Right atrium auricular region (tissue), 2 donors: Measurements from ENCODE around the gene ZHX3. TPM values are rescaled to one million over a fixed set of nuclear protein-coding genes. Genes with fewer than 3 reads are reported as not detected.

ENCODE experiments used
- DNase-seq: peaks from one replicate; pipeline ENCODE4 v3.0.0-alpha.2; 2019; ENCODE audit warnings: low spot score
- H3K27ac ChIP-seq, 2 donors: fragments of 200-600 bp; sonication (generic); 1 replicate in 1 of 2; 2 replicates in 1 of 2; pipeline ENCODE4 v1.5.1; 2016 to 2019
- H3K27me3 ChIP-seq, 2 donors: fragments of 200-600 bp; sonication (generic); one replicate each; pipeline versions ENCODE4 v1.5.1 to v1.6.0; 2017 to 2019
- H3K36me3 ChIP-seq: fragments of 200-600 bp; sonication (generic); one replicate; pipeline ENCODE4 v1.5.1; 2016
- H3K4me1 ChIP-seq, 2 donors: fragments of 200-600 bp; sonication (generic); one replicate each; pipeline versions ENCODE4 v1.5.1 to v1.6.0; 2017 to 2019
- H3K4me3 ChIP-seq, 2 donors: fragments of 200-600 bp; sonication (generic); 1 replicate in 1 of 2; 2 replicates in 1 of 2; pipeline ENCODE4 v1.5.1; 2017 to 2019; ENCODE audit warnings: mild to moderate bottlenecking in 1 of 2, moderate library complexity in 1 of 2
- H3K9me3 ChIP-seq, 2 donors: fragments of 200-600 bp; sonication (generic); one replicate each; pipeline ENCODE4 v1.5.1; 2019
- CTCF ChIP-seq, 2 donors: fragments of 200-600 bp; sonication (generic); IDR thresholded peaks; one replicate each; pipeline ENCODE4 v1.5.1; 2019; ENCODE audit warnings: antibody characterized with exemption in 2 of 2
- total RNA-seq, 2 donors: library from RNA; depleted of rRNA; stranded (reverse); fragments of >200 nt; gene quantifications; one replicate each; pipeline ENCODE4 v1.1.0, GENCODE V29; 2016

The ZHX3 gene
- total RNA-seq, 2 donors from 2014 or later = 23.8 to 25.7 TPM

GRCh38 chr20:41159547-41159946 lies 158.0 kb downstream of the ZHX3 start:
- no peak for DNase-seq
- H3K27ac ChIP-seq = no peak overlapping the region
- H3K36me3 ChIP-seq = peaks cover 30% of the 10 kb centered on the region
- H3K4me1 ChIP-seq = peaks cover 0 to 57% of the 10 kb centered on the region in 2 donors
- no peak overlapping the region for H3K4me3 ChIP-seq
- H3K27me3 ChIP-seq = no peaks in the 10 kb centered on the region
- TF ChIP-seq CTCF (IDR thresholded peaks at IDR 0.05) = no peak
- H3K9me3 ChIP-seq = no peaks in the 10 kb centered on the region

GRCh38 chr20:41158082-41158625 lies 159.4 kb downstream of the ZHX3 start:
- TF ChIP-seq CTCF (IDR thresholded peaks at IDR 0.05) = no peak
- peaks cover 16% of the 10 kb centered on the region for H3K36me3 ChIP-seq
- no peaks in the 10 kb centered on the region for H3K27me3 ChIP-seq
- DNase-seq = no peak
- H3K27ac ChIP-seq = peak overlapping the region in 1 of 2 donors; percentile 0
- H3K4me3 ChIP-seq = no peak overlapping the region
- H3K4me1 ChIP-seq = peaks cover 0 to 71% of the 10 kb centered on the region in 2 donors
- no peaks in the 10 kb centered on the region for H3K9me3 ChIP-seq

- no peaks in the 10 kb centered on the region for H3K9me3 ChIP-seq
- no peak overlapping the region for H3K4me3 ChIP-seq
- H3K36me3 ChIP-seq = peaks cover 6% of the 10 kb centered on the region
- TF ChIP-seq CTCF (IDR thresholded peaks at IDR 0.05) = no peak
- peak overlapping the region in 1 of 2 donors; percentile 44 for H3K27ac ChIP-seq
- H3K4me1 ChIP-seq = peaks cover 0 to 94% of the 10 kb centered on the region in 2 donors
- DNase-seq = no peak
- H3K27me3 ChIP-seq = no peaks in the 10 kb centered on the region
These were observed 162.3 kb downstream of the ZHX3 start for GRCh38 chr20:41155261-41155660.

GRCh38 chr20:41154436-41155176 lies 162.9 kb downstream of the ZHX3 start:
- H3K4me3 ChIP-seq = no peak overlapping the region
- H3K27me3 ChIP-seq = no peaks in the 10 kb centered on the region
- no peak for DNase-seq
- peak overlapping the region in 1 of 2 donors; percentile 44 for H3K27ac ChIP-seq
- TF ChIP-seq CTCF (IDR thresholded peaks at IDR 0.05) = no peak
- peaks cover 0 to 98% of the 10 kb centered on the region in 2 donors for H3K4me1 ChIP-seq
- H3K36me3 ChIP-seq = peaks cover under 1% of the 10 kb centered on the region
- H3K9me3 ChIP-seq = no peaks in the 10 kb centered on the region

GRCh38 chr20:41152108-41152757 lies 165.3 kb downstream of the ZHX3 start:
- H3K27ac ChIP-seq = peak overlapping the region; percentile 22 to 83
- H3K4me3 ChIP-seq = no peak overlapping the region
- no peak for TF ChIP-seq CTCF (IDR thresholded peaks at IDR 0.05)
- no peaks in the 10 kb centered on the region for H3K36me3 ChIP-seq
- DNase-seq = no peak
- peaks cover 0 to 100% of the 10 kb centered on the region in 2 donors for H3K4me1 ChIP-seq
- no peaks in the 10 kb centered on the region for H3K9me3 ChIP-seq
- H3K27me3 ChIP-seq = no peaks in the 10 kb centered on the region
